OCI-LY1 (cell line): Measurements from ENCODE around the gene URB2.

ENCODE experiments used
- H2AFZ ChIP-seq: fragments of 200-600 bp; sonication (generic), shearing (Covaris generic); 2 replicates; pipeline ENCODE4 v1.6.0; 2014; ENCODE audit warnings: antibody characterized with exemption, mild to moderate bottlenecking, low read length
- H3F3A ChIP-seq: fragments of 200-600 bp; sonication (generic), shearing (Covaris generic); 2 replicates; pipeline ENCODE4 v1.6.0; 2014; ENCODE audit warnings: mild to moderate bottlenecking, antibody characterized with exemption, low read length, moderate library complexity; ENCODE audit not compliant: insufficient read depth
- H3K27ac ChIP-seq: fragments of 200-600 bp; sonication (generic); 2 replicates; pipeline ENCODE4 v1.5.1; 2014; ENCODE audit warnings: low read length, mixed run types, mild to moderate bottlenecking, low read depth; ENCODE audit not compliant: poor library complexity, severe bottlenecking
- H3K27me3 ChIP-seq: fragments of 200-600 bp; sonication (generic); 2 replicates; pipeline ENCODE4 v1.6.0; 2014; ENCODE audit warnings: antibody characterized with exemption, mild to moderate bottlenecking, low read length, moderate library complexity; ENCODE audit not compliant: insufficient read depth
- H3K36me3 ChIP-seq: fragments of 200-600 bp; sonication (generic); 2 replicates; pipeline ENCODE4 v1.6.1; 2014; ENCODE audit warnings: mild to moderate bottlenecking, antibody characterized with exemption, low read length, moderate library complexity, mixed read lengths; ENCODE audit not compliant: insufficient read depth
- H3K4me1 ChIP-seq: fragments of 200-600 bp; sonication (generic); 2 replicates; pipeline ENCODE4 v1.5.1; 2014; ENCODE audit warnings: mild to moderate bottlenecking, low read length, moderate library complexity; ENCODE audit not compliant: insufficient read depth, severe bottlenecking
- H3K4me2 ChIP-seq: fragments of 200-600 bp; sonication (generic), shearing (Covaris generic); 2 replicates; pipeline ENCODE4 v1.6.1; 2014; ENCODE audit warnings: low read length
- H3K4me3 ChIP-seq: fragments of 200-600 bp; sonication (generic); 2 replicates; pipeline ENCODE4 v1.5.1; 2014; ENCODE audit warnings: low read length, low read depth, mild to moderate bottlenecking, mixed read lengths; ENCODE audit not compliant: poor library complexity, severe bottlenecking
- H3K79me2 ChIP-seq: fragments of 200-600 bp; shearing (Covaris generic); 2 replicates; pipeline ENCODE4 v1.6.1; 2016; ENCODE audit warnings: mixed run types, low read length, mixed read lengths; ENCODE audit not compliant: insufficient read depth
- H3K9ac ChIP-seq: fragments of 200-600 bp; sonication (generic), shearing (Covaris generic); 2 replicates; pipeline ENCODE4 v1.6.1; 2014; ENCODE audit warnings: mild to moderate bottlenecking, low read length, mixed read lengths
- H3K9me2 ChIP-seq: fragments of 200-600 bp; sonication (generic), shearing (Covaris generic); 2 replicates; pipeline ENCODE4 v1.6.1; 2014; ENCODE audit warnings: low read depth, mild to moderate bottlenecking, low read length, mixed read lengths
- H3K9me3 ChIP-seq: fragments of 200-600 bp; shearing (Covaris generic); 2 replicates; pipeline ENCODE4 v1.6.1; 2014; ENCODE audit warnings: low read length, mixed read lengths
- H4K20me1 ChIP-seq: fragments of 200-600 bp; sonication (generic), shearing (Covaris generic); 2 replicates; pipeline ENCODE4 v1.6.0; 2016; ENCODE audit warnings: mild to moderate bottlenecking, low read length; ENCODE audit not compliant: insufficient read depth
- CTCF ChIP-seq: fragments of 200-600 bp; sonication (generic), shearing (Covaris generic); IDR thresholded peaks from 2 replicates; pipeline ENCODE4 v1.5.1; 2017; ENCODE audit warnings: mild to moderate bottlenecking, antibody characterized with exemption, low read length, moderate library complexity, mixed read lengths
- EZH2 ChIP-seq: fragments of 200-600 bp; sonication (generic), shearing (Covaris generic); IDR thresholded peaks from 2 replicates; pipeline ENCODE4 v1.8.0; 2017; ENCODE audit warnings: borderline replicate concordance, mixed run types, mild to moderate bottlenecking, antibody characterized with exemption, low read length, moderate library complexity, mixed read lengths

Gene URB2

GRCh38 chr1:229694053-229694693, 68.1 kb downstream of the URB2 start:
- Histone ChIP-seq H4K20me1 (no peaks in the 10 kb centered on the region), H3K4me3 (no peak overlapping the region), H3K79me2 (no peaks in the 10 kb centered on the region), H3K36me3 (no peaks in the 10 kb centered on the region), H3K27me3 (no peaks in the 10 kb centered on the region), H3F3A (no peaks in the 10 kb centered on the region), H3K9me2 (no peaks in the 10 kb centered on the region), H2AFZ (no peak overlapping the region), H3K27ac (peak overlapping the region; percentile 60), H3K4me1 (peaks cover 49% of the 10 kb centered on the region), H3K9ac (peak overlapping the region; percentile 19; the same call in 1 of the 2 replicates), H3K4me2 (peak overlapping the region; percentile 35; the same call in 1 of the 2 replicates), H3K9me3 (no peaks in the 10 kb centered on the region)
- TF ChIP-seq CTCF, result no peak
- TF ChIP-seq EZH2, result no peak

GRCh38 chr1:229696385-229696784, 70.3 kb downstream of the URB2 start:
- Histone ChIP-seq H3K4me2 (peak overlapping the region; percentile 23; the same call in 1 of the 2 replicates), H3K27ac (no peak overlapping the region), H4K20me1 (no peaks in the 10 kb centered on the region), H3K4me3 (no peak overlapping the region), H3K27me3 (no peaks in the 10 kb centered on the region), H2AFZ (no peak overlapping the region), H3K4me1 (peaks cover 49% of the 10 kb centered on the region), H3K9ac (no peak overlapping the region), H3K9me2 (no peaks in the 10 kb centered on the region), H3F3A (no peaks in the 10 kb centered on the region), H3K79me2 (no peaks in the 10 kb centered on the region), H3K9me3 (no peaks in the 10 kb centered on the region), H3K36me3 (no peaks in the 10 kb centered on the region)
- TF ChIP-seq EZH2 (no peak), CTCF (no peak)

GRCh38 chr1:229699613-229700267, 73.7 kb downstream of the URB2 start:
- Histone ChIP-seq H3K4me2 (no peak overlapping the region), H3K9me2 (no peaks in the 10 kb centered on the region), H3K27me3 (no peaks in the 10 kb centered on the region), H3K4me3 (no peak overlapping the region), H3K36me3 (no peaks in the 10 kb centered on the region), H3K9ac (no peak overlapping the region), H3K9me3 (no peaks in the 10 kb centered on the region), H3K27ac (no peak overlapping the region), H2AFZ (no peak overlapping the region), H3F3A (no peaks in the 10 kb centered on the region), H3K4me1 (peaks cover 20% of the 10 kb centered on the region), H4K20me1 (no peaks in the 10 kb centered on the region), H3K79me2 (no peaks in the 10 kb centered on the region)
- no peak for TF ChIP-seq CTCF
- no peak for TF ChIP-seq EZH2
